LHCN-M2 (cell line): ENCODE measurements around the gene EPB42. TPM values are rescaled to one million over a fixed set of nuclear protein-coding genes. Genes with fewer than 3 reads are reported as not detected.

Experiments
- DNase-seq: peaks from one replicate; pipeline ENCODE4 v3.0.0-alpha.2; 2012; ENCODE audit warnings: low read depth
- polyA plus RNA-seq: library from polyadenylated mRNA; unstranded; fragments of >200 nt; gene quantifications from one replicate; pipeline ENCODE4 v1.2.1, GENCODE V29; 2012; ENCODE audit warnings: missing spikeins
- total RNA-seq: library from RNA; depleted of rRNA; stranded (reverse); fragments of >200 nt; gene quantifications from 2 replicates; pipeline ENCODE4 v1.2.3, GENCODE V29; 2014; rRNA removed

Gene EPB42
- total RNA-seq: not detected in 2 replicates
- polyA plus RNA-seq: not detected

- DNase-seq: no peak
Measured at GRCh38 chr15:43220991-43221403, at the start of gene EPB42. EPB42 (minus strand) TSS chr15:43221018; CDS start chr15:43220825, 193 bp downstream.

- DNase-seq: no peak
Measured at GRCh38 chr15:43270113-43270665, 49.4 kb upstream of the EPB42 start.

- no peak for DNase-seq
Measured at GRCh38 chr15:43268111-43269105, 47.6 kb upstream of the EPB42 start.

- no peak for DNase-seq
Measured at GRCh38 chr15:43267439-43267838, 46.6 kb upstream of the EPB42 start.

GRCh38 chr15:43266834-43267233 lies 46.0 kb upstream of the EPB42 start, which contains the start of gene TGM5:
TGM5 (minus strand) TSS chr15:43266928; CDS start chr15:43266849, 79 bp downstream.
- DNase-seq: no peak

GRCh38 chr15:43266386-43266785 lies 45.6 kb upstream of the EPB42 start:
- DNase-seq: no peak

GRCh38 chr15:43260011-43260615 lies 39.3 kb upstream of the EPB42 start:
- DNase-seq: no peak

- DNase-seq: no peak
Measured at GRCh38 chr15:43258781-43259180, 38.0 kb upstream of the EPB42 start.

GRCh38 chr15:43256341-43256740 lies 35.5 kb upstream of the EPB42 start:
- DNase-seq: no peak

- no peak for DNase-seq
Measured at GRCh38 chr15:43255376-43255775, 34.6 kb upstream of the EPB42 start.

GRCh38 chr15:43253431-43254403 lies 32.9 kb upstream of the EPB42 start:
- DNase-seq: peak; percentile 25

GRCh38 chr15:43251871-43252250 lies 31.0 kb upstream of the EPB42 start:
- DNase-seq: no peak

- DNase-seq: no peak
Measured at GRCh38 chr15:43251185-43251870, 30.5 kb upstream of the EPB42 start.

- no peak for DNase-seq
Measured at GRCh38 chr15:43250785-43251184, 30.0 kb upstream of the EPB42 start.

- peak; percentile 64 for DNase-seq
Measured at GRCh38 chr15:43249699-43250203, 28.9 kb upstream of the EPB42 start.

- DNase-seq: no peak
Measured at GRCh38 chr15:43249236-43249635, 28.4 kb upstream of the EPB42 start.

GRCh38 chr15:43246261-43246774 lies 25.5 kb upstream of the EPB42 start:
- no peak for DNase-seq

- no peak for DNase-seq
Measured at GRCh38 chr15:43244092-43244491, 23.3 kb upstream of the EPB42 start.

GRCh38 chr15:43243020-43243645 lies 22.3 kb upstream of the EPB42 start:
- DNase-seq: no peak

GRCh38 chr15:43242616-43243015 lies 21.8 kb upstream of the EPB42 start:
- DNase-seq: no peak
